ENCODE results near the gene STX11.

The STX11 gene

GRCh38 chr6:144219056-144219685, 68.9 kb downstream of the STX11 start:
- H3K4me3 ChIP-seq (replicated peaks; ENCODE audit: low read depth, low read length): no peak overlapping the region
- peak; percentile 12 for DNase-seq (ENCODE audit: extremely low read depth, low read depth)
- TF ChIP-seq CTCF (IDR thresholded peaks at IDR 0.05; ENCODE audit: low read depth, low read length, missing control alignments): peak; percentile 29

DNA sequence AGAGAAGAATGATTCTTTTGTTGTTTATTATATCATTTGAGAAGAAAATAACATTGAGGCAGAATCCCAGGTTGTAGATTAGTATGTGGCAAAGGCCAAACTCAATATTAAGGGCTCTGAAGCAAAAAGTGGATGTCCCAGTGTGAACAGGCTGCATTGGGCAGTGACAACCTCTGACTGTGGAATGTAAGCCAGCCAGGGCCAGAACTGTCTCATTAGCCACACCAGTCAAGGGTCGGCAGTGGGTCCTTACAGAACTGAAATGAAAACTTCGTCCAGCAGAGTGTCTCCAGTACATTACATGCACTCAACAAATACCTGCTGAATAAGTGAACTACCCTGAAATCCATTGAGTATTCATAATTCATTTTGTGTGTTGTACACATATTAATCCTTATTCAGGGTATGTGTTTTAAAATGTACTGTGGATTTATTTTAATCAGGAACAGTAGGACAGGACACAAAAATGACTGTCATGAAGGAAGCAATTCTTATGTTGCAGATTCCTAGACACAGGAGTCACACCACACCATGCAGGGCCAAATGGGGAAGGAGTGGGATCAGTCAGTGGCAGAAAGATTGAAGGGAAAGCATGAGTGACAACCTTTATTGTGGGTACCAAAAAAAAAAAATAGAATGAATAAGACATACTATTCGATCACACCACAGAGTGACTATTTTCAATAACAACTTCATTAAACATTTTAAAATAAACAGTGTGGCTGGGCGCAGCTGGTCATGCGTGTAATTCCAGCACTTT, 69.9 kb downstream of the STX11 start:
- H3K4me3 ChIP-seq (replicated peaks; ENCODE audit: low read depth, low read length): no peak overlapping the region
- TF ChIP-seq CTCF (IDR thresholded peaks at IDR 0.05; ENCODE audit: low read depth, low read length, missing control alignments): no peak
- no peak for DNase-seq (ENCODE audit: extremely low read depth, low read depth)

GRCh38 chr6:144223686-144224085, 73.4 kb downstream of the STX11 start:
- TF ChIP-seq CTCF (IDR thresholded peaks at IDR 0.05; ENCODE audit: low read depth, low read length, missing control alignments): no peak
- no peak overlapping the region for H3K4me3 ChIP-seq (replicated peaks; ENCODE audit: low read depth, low read length)
- DNase-seq (ENCODE audit: extremely low read depth, low read depth): no peak

DNA sequence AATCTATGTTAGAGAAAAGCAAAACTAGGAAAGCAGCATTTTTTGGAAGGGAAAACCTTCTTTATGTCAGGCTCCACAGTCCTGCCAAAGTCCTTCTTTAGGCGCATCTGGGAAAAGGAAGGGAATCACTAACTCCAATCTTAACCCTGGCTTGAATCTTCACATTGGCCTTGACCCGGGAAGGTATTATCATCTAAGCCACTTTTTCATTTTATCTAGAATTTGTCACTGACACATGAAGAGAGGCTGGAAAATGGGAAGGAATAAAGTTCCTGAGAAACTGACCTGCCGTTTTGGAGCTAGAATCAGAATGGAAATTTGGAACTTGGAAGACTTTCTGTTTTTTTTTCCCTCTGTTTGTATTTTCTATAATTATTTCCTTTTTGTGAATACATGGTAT, 81.4 kb downstream of the STX11 start:
- no peak for TF ChIP-seq CTCF (IDR thresholded peaks at IDR 0.05; ENCODE audit: low read depth, low read length, missing control alignments)
- no peak overlapping the region for H3K4me3 ChIP-seq (replicated peaks; ENCODE audit: low read depth, low read length)
- no peak for DNase-seq (ENCODE audit: extremely low read depth, low read depth)

GRCh38 chr6:144232176-144232831, 82.0 kb downstream of the STX11 start:
- no peak overlapping the region for H3K4me3 ChIP-seq (replicated peaks; ENCODE audit: low read depth, low read length)
- no peak for DNase-seq (ENCODE audit: extremely low read depth, low read depth)
- TF ChIP-seq CTCF (IDR thresholded peaks at IDR 0.05; ENCODE audit: low read depth, low read length, missing control alignments): no peak

GRCh38 chr6:144232832-144233230, 82.5 kb downstream of the STX11 start:
- TF ChIP-seq CTCF (IDR thresholded peaks at IDR 0.05; ENCODE audit: low read depth, low read length, missing control alignments): no peak

More at GRCh38 chr6:144232832-144233230, 82.5 kb downstream of the STX11 start:
- H3K4me3 ChIP-seq (replicated peaks; ENCODE audit: low read depth, low read length): no peak overlapping the region
- DNase-seq (ENCODE audit: extremely low read depth, low read depth): no peak
